GM18505 (cell line): ENCODE data around the gene VSX1.

Experiments used
- ATAC-seq: cut with Tn5 transposase; IDR thresholded peaks from one replicate; pipeline ENCODE4 v1.9.1; 2021; ENCODE audit not compliant: unreplicated experiment
- POLR2A ChIP-seq: IDR thresholded peaks from 4 replicates; pipeline ENCODE4 v1.6.1; 2011; ENCODE audit warnings: borderline replicate concordance; ENCODE audit not compliant: insufficient read depth, insufficient read length; ENCODE audit errors: extremely low read depth

The VSX1 gene

GRCh38 chr20:25083141-25083772 is 1.3 kb upstream of the VSX1 start:
- no peak for ATAC-seq
- TF ChIP-seq POLR2A, result no peak

GRCh38 chr20:25082498-25082873 is 545 bp upstream of the VSX1 start:
- no peak for ATAC-seq
- TF ChIP-seq POLR2A, result no peak

- no peak for TF ChIP-seq POLR2A
- ATAC-seq, result no peak
Measured at GRCh38 chr20:25081065-25081729, 744 bp downstream of the VSX1 start.

DNA sequence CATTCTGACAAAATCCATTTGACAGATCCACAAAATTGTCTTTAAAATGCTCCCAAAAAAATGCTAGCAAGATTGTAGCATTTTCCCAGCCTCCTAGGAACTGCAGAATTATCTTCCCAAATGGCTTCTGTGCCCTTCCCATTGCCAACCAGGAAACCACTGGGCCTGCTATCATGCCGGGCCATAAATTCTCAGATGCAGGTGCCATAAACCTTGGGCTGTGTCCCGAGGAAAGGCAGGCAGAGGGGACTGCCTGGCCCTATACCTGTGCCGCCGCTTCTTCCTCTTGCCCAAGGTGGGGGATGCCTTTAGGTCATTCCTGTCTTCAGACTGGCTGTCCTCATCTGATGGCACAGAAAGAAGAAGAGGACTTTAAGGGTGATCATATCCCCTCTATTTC is 2.8 kb downstream of the VSX1 start:
- ATAC-seq, result no peak
- TF ChIP-seq POLR2A, result no peak

- ATAC-seq, result no peak
- TF ChIP-seq POLR2A, result no peak
Measured at GRCh38 chr20:25078662-25079061, 3.3 kb downstream of the VSX1 start.

DNA sequence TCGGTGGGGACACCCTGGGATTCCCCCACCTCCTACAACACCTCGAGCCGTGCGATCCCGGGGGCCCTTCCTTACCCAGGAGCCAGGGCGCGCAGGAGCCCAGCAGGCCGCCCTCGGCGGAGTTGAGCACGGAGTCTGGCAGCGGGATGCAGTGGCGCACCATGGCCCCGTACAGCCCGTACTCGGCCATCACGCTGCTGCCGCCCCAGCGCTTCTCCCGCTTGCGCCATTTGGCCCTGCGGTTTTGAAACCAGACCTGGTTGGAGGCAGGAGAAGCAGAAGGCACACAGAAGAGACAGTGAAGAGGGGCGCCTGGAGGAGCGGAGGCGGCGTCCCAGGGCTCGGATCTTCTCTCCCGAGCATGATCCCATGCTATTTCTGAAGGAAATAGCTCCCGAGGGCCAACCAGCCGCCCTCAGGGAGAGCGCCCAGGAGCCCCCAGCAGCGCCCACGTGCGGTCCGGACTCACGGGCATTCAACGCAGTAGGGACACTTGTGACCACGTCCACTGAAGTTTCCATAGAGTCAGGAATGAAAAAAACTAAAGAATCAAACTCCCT is 4.3 kb downstream of the VSX1 start:
- no peak for TF ChIP-seq POLR2A
- no peak for ATAC-seq

DNA sequence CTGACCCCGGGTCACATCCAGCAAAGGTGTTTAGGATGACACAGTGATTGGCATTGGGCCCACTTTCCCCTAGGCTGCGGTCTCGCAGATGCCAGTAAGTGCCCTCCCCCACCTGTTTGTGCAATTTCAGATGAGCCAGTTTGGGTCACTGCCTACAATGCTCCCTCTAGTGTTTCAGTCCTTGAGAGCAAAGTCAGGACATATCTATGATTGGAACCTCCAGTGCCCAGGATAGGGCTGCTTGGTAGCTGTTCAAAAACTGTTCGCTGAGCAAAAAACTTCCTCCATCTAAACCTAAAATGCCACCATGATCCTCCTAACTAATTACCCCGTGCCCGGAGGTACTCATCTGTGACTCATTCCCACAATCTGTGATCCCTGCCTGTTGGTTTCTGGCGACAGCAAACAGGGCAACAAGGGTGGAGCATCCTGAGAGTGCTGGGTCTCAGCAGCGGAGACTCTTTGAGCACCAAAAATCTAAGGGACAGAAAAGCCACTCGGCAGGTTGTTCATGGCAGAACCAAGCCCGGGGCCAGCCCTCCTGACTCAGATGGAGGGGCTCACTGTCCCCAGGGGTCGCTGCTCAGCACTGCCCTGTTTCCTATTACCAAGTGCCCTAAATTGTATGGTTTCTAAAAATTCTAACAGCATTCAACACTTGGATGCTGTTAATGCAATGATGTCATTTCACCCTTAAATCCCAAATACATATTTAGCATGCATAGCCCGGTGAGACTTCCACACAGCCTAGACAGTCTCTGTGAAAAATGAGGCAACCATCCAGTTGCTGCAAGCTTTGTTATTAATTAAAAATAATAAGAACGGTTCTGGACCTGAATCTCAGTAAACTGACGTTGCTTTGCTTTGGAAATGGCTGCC is 5.0 kb downstream of the VSX1 start:
- ATAC-seq, result no peak
- no peak for TF ChIP-seq POLR2A

DNA sequence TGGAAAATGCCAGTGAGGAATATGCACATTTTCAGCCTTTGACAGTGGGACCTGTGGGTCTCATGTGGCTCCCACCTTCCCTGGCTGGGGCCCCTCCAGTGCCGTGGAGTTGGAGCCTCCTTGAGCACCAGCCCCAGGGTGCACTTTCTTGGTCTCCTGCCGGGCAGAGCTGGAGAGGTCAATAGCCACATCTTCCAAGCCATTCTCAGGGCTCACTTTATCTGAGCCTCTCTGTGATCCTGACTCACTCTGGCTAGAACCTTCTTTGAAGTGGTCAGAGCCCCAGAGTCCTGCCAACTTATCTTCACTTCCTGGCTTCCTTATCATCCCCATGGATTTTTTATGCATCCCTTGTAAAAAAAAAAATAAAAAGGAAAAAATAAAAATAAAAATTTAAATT is 5.7 kb downstream of the VSX1 start:
- TF ChIP-seq POLR2A, result no peak
- ATAC-seq, result no peak

- TF ChIP-seq POLR2A, result no peak
Measured at GRCh38 chr20:25073544-25073943, 8.4 kb downstream of the VSX1 start.

DNA sequence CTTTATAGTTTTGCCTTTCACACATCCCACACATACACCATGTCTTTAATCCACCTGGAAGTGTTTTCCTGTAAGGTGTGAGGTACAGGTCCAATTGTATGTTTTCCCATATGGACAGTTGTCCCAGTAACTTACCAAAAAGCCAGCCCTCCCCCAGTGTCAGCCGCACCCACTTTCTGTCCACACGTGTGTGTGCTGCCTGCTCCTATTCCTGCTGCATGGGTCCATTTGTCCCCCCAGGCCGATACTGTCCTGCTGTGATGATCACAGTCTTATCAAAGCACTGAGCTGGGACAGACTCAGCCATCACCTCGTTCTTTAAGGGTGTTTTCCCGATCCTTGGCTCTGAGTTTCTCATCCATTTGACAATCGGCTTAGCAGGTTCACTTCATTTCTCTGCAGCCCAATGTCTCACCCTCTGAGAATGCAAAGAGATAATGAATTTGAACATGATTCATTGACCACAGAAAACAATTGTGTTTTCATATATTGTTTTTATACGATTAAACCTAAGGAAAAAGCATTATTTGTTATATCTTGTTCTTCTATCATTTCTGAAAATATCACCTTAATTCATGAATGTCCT is 9.6 kb downstream of the VSX1 start:
- ATAC-seq, result no peak
- TF ChIP-seq POLR2A, result no peak

More at GRCh38 chr20:25073544-25073943, 8.4 kb downstream of the VSX1 start:
- no peak for ATAC-seq

DNA sequence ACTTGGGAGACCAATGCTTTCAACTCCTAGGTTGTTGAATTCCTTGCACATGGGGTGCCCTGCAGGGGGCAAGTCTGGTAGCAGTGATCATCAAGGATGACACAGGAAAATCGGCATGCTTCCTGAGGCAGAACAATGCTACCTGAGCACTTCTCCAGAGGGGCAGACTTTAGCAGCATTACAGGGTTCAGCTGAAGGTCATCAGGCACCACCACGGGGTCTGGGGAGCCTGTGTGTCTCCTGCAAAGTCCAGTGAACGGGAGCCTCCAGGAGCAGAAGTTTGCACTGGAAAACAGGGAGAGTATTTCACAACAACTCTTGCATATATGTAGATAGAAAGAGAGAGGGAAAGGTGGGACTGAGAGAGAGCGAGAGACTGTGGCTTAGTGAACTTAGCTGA is 10.2 kb downstream of the VSX1 start:
- ATAC-seq, result no peak
- TF ChIP-seq POLR2A, result no peak

- TF ChIP-seq POLR2A, result no peak
- no peak for ATAC-seq
Measured at GRCh38 chr20:25070821-25071473, 11.0 kb downstream of the VSX1 start.
